ENCODE measurements around the gene TOR1AIP2.

Gene TOR1AIP2

GRCh38 chr1:179825798-179826460 is 51.7 kb downstream of the TOR1AIP2 start:
- DNase-seq (ENCODE audit: low read depth): no peak

- DNase-seq (ENCODE audit: low read depth): no peak
These were observed 52.4 kb downstream of the TOR1AIP2 start for GRCh38 chr1:179825206-179825605.

GRCh38 chr1:179824265-179824664 is 53.3 kb downstream of the TOR1AIP2 start:
- DNase-seq (ENCODE audit: low read depth): no peak

GRCh38 chr1:179823693-179824092 is 53.9 kb downstream of the TOR1AIP2 start:
- no peak for DNase-seq (ENCODE audit: low read depth)

- no peak for DNase-seq (ENCODE audit: low read depth)
These were observed 55.5 kb downstream of the TOR1AIP2 start for GRCh38 chr1:179822065-179822464.

- DNase-seq (ENCODE audit: low read depth): no peak
These were observed 56.1 kb downstream of the TOR1AIP2 start for GRCh38 chr1:179821524-179821923.

- no peak for DNase-seq (ENCODE audit: low read depth)
These were observed 57.2 kb downstream of the TOR1AIP2 start for GRCh38 chr1:179820226-179820970.

- DNase-seq (ENCODE audit: low read depth): no peak
These were observed 58.8 kb downstream of the TOR1AIP2 start for GRCh38 chr1:179818743-179819173.

- no peak for DNase-seq (ENCODE audit: low read depth)
These were observed 59.3 kb downstream of the TOR1AIP2 start for GRCh38 chr1:179818260-179818659.

GRCh38 chr1:179817789-179818188 is 59.8 kb downstream of the TOR1AIP2 start:
- peak; percentile 18 for DNase-seq (ENCODE audit: low read depth)

- DNase-seq (ENCODE audit: low read depth): no peak
These were observed 60.5 kb downstream of the TOR1AIP2 start for GRCh38 chr1:179817056-179817455.

GRCh38 chr1:179816196-179816960 is 61.2 kb downstream of the TOR1AIP2 start:
- DNase-seq (ENCODE audit: low read depth): peak; percentile 35

- DNase-seq (ENCODE audit: low read depth): no peak
These were observed 62.0 kb downstream of the TOR1AIP2 start for GRCh38 chr1:179815641-179816040.

GRCh38 chr1:179814546-179814838 is 63.1 kb downstream of the TOR1AIP2 start:
- no peak for DNase-seq (ENCODE audit: low read depth)

GRCh38 chr1:179813626-179814545 is 63.7 kb downstream of the TOR1AIP2 start:
- no peak for DNase-seq (ENCODE audit: low read depth)

GRCh38 chr1:179812501-179813292 is 64.9 kb downstream of the TOR1AIP2 start:
- DNase-seq (ENCODE audit: low read depth): no peak

- no peak for DNase-seq (ENCODE audit: low read depth)
These were observed 67.3 kb downstream of the TOR1AIP2 start for GRCh38 chr1:179810367-179810715.

- DNase-seq (ENCODE audit: low read depth): peak; percentile 75
These were observed 67.9 kb downstream of the TOR1AIP2 start for GRCh38 chr1:179809506-179810366.

GRCh38 chr1:179808503-179808902 is 69.1 kb downstream of the TOR1AIP2 start:
- no peak for DNase-seq (ENCODE audit: low read depth)
